Embryonic facial prominence (tissue), 1 donor: ENCODE measurements around the gene OTOG.

Experiments
- DNase-seq: peaks from one replicate; pipeline ENCODE4 v3.0.0-alpha.2; 2016; ENCODE audit errors: extremely low spot score

The OTOG gene

GRCh38 chr11:17538054-17538453, 9.0 kb upstream of the OTOG start:
- no peak for DNase-seq

GRCh38 chr11:17538731-17539130, 8.3 kb upstream of the OTOG start:
- no peak for DNase-seq

- DNase-seq = no peak
Observed at GRCh38 chr11:17540807-17541206, 6.3 kb upstream of the OTOG start.

- no peak for DNase-seq
Observed at GRCh38 chr11:17541330-17541885, 5.7 kb upstream of the OTOG start.

GRCh38 chr11:17542249-17542648, 4.8 kb upstream of the OTOG start:
- no peak for DNase-seq

- DNase-seq = no peak
Observed at GRCh38 chr11:17543041-17543440, 4.0 kb upstream of the OTOG start.

- DNase-seq = no peak
Observed at GRCh38 chr11:17543574-17544180, 3.4 kb upstream of the OTOG start.

- DNase-seq = no peak
Observed at GRCh38 chr11:17544181-17544622, 2.9 kb upstream of the OTOG start, which contains the start of gene USH1C. TSS of gene USH1C (minus strand) at chr11:17544416. CDS start at chr11:17544307, 109 bp downstream.

GRCh38 chr11:17546240-17546639, 819 bp upstream of the OTOG start:
- DNase-seq = no peak

GRCh38 chr11:17547932-17548331, 873 bp downstream of the OTOG start:
- no peak for DNase-seq

GRCh38 chr11:17548444-17548843, 1.4 kb downstream of the OTOG start:
- DNase-seq = no peak

GRCh38 chr11:17550450-17551346, 3.6 kb downstream of the OTOG start:
- DNase-seq = no peak

GRCh38 chr11:17551347-17552040, 4.4 kb downstream of the OTOG start:
- no peak for DNase-seq

GRCh38 chr11:17552041-17552355, 4.9 kb downstream of the OTOG start:
- no peak for DNase-seq

GRCh38 chr11:17552392-17553248, 5.6 kb downstream of the OTOG start:
- no peak for DNase-seq

- DNase-seq = no peak
Observed at GRCh38 chr11:17553249-17553546, 6.1 kb downstream of the OTOG start.

GRCh38 chr11:17554487-17554886, 7.4 kb downstream of the OTOG start:
- DNase-seq = no peak

GRCh38 chr11:17556999-17557398, 9.9 kb downstream of the OTOG start:
- DNase-seq = no peak

GRCh38 chr11:17558025-17558780, 11.1 kb downstream of the OTOG start:
- no peak for DNase-seq

GRCh38 chr11:17558916-17559315, 11.9 kb downstream of the OTOG start:
- DNase-seq = no peak
